ENCODE results near the gene TMEM115.

TMEM115 gene

GRCh38 chr3:50334339-50335075 lies 24.8 kb downstream of the TMEM115 start:
- no peak for DNase-seq (ENCODE audit: low spot score)

GRCh38 chr3:50333744-50334328 lies 25.5 kb downstream of the TMEM115 start:
- DNase-seq (ENCODE audit: low spot score) = peak; percentile 93

GRCh38 chr3:50331364-50331907 lies 27.9 kb downstream of the TMEM115 start:
- DNase-seq (ENCODE audit: low spot score) = no peak

GRCh38 chr3:50330330-50330729 lies 29.0 kb downstream of the TMEM115 start:
- no peak for DNase-seq (ENCODE audit: low spot score)

GRCh38 chr3:50327943-50328691 lies 31.2 kb downstream of the TMEM115 start, which contains the start of gene TUSC2:
Gene TUSC2, minus strand, starts transcription at chr3:50328223. Its CDS starts 124 bp downstream, at chr3:50328099.
- DNase-seq (ENCODE audit: low spot score) = peak; percentile 94

- no peak for DNase-seq (ENCODE audit: low spot score)
Observed at GRCh38 chr3:50327129-50327528, 32.2 kb downstream of the TMEM115 start.

- DNase-seq (ENCODE audit: low spot score) = no peak
Observed at GRCh38 chr3:50326182-50326541, 33.2 kb downstream of the TMEM115 start.

- DNase-seq (ENCODE audit: low spot score) = no peak
Observed at GRCh38 chr3:50325497-50326181, 33.7 kb downstream of the TMEM115 start.

GRCh38 chr3:50325113-50325480 lies 34.2 kb downstream of the TMEM115 start:
- no peak for DNase-seq (ENCODE audit: low spot score)

- DNase-seq (ENCODE audit: low spot score) = peak; percentile 88
Observed at GRCh38 chr3:50324351-50325112, 34.8 kb downstream of the TMEM115 start.

- peak; percentile 90 for DNase-seq (ENCODE audit: low spot score)
Observed at GRCh38 chr3:50323614-50324199, 35.6 kb downstream of the TMEM115 start.

GRCh38 chr3:50323092-50323600 lies 36.2 kb downstream of the TMEM115 start:
- DNase-seq (ENCODE audit: low spot score) = peak; percentile 96

GRCh38 chr3:50322386-50323091 lies 36.8 kb downstream of the TMEM115 start, which contains the start of gene HYAL2:
Gene HYAL2, minus strand, starts transcription at chr3:50322745. Its CDS starts 2,256 bp downstream, at chr3:50320489.
- DNase-seq (ENCODE audit: low spot score) = peak; percentile 69

- DNase-seq (ENCODE audit: low spot score) = no peak
Observed at GRCh38 chr3:50322115-50322385, 37.3 kb downstream of the TMEM115 start.

GRCh38 chr3:50321336-50322114 lies 37.8 kb downstream of the TMEM115 start:
- peak; percentile 75 for DNase-seq (ENCODE audit: low spot score)

GRCh38 chr3:50320853-50321335 lies 38.4 kb downstream of the TMEM115 start:
- DNase-seq (ENCODE audit: low spot score) = no peak

- no peak for DNase-seq (ENCODE audit: low spot score)
Observed at GRCh38 chr3:50319894-50320625, 39.3 kb downstream of the TMEM115 start.

GRCh38 chr3:50319181-50319893 lies 40.0 kb downstream of the TMEM115 start:
- no peak for DNase-seq (ENCODE audit: low spot score)

All from kidney capillary endothelial cell (primary cell).